Tibial artery (tissue), 4 donors: ENCODE data around the gene EVA1C.
"Not testable (repeated sequence)": the region's sequence is repeated elsewhere in the genome, so short reads cannot be mapped to it uniquely, and the experiment has no call there.

Source experiments
- DNase-seq, 2 donors: peaks; one replicate each; pipeline ENCODE4 v3.0.0-alpha.2; 2019
- H3K27ac ChIP-seq, 2 donors: fragments of 200-600 bp; sonication (generic) in 1 of 2; 1 replicate in 1 of 2; 2 replicates in 1 of 2; pipeline ENCODE4 v1.5.1; 2018 to 2019; ENCODE audit warnings: mild to moderate bottlenecking in 1 of 2
- H3K27me3 ChIP-seq, 2 donors: fragments of 200-600 bp; sonication (generic) in 1 of 2; one replicate each; pipeline versions ENCODE4 v1.5.1 to v1.6.0; 2016 to 2019
- H3K36me3 ChIP-seq, 3 donors: fragments of 200-600 bp; sonication (generic) in 2 of 3; one replicate each; pipeline ENCODE4 v1.5.1; 2016 to 2019; ENCODE audit warnings: mild to moderate bottlenecking in 2 of 3
- H3K4me1 ChIP-seq, 4 donors: fragments of 200-600 bp; sonication (generic) in 2 of 4; 1 replicate in 3 of 4; 2 replicates in 1 of 4; pipeline ENCODE4 v1.5.1; 2016 to 2019
- H3K4me3 ChIP-seq, 2 donors: fragments of 200-600 bp; sonication (generic) in 1 of 2; 1 replicate in 1 of 2; 2 replicates in 1 of 2; pipeline ENCODE4 v1.5.1; 2018 to 2019; ENCODE audit warnings: mild to moderate bottlenecking in 2 of 2
- H3K9me3 ChIP-seq, 3 donors: fragments of 200-600 bp; sonication (generic) in 1 of 3; one replicate each; pipeline ENCODE4 v1.5.1; 2016 to 2019
- intact Hi-C: fragments of 100-400 bp; cut with DNase I; formaldehyde crosslinking; loops from one replicate; pipeline ENCODE4 v1.15.0; 2023; ENCODE audit warnings: low total_unique reads
- TF ChIP-seq, protein P1 (sequence below), 2 experiments: fragments of 200-600 bp in 1 of 2; fragments of 450-650 bp in 1 of 2; IDR thresholded peaks; one replicate each; pipeline ENCODE4 v1.5.1; 2017 to 2019; ENCODE audit warnings: antibody characterized with exemption in 2 of 2, mild to moderate bottlenecking in 1 of 2, moderate library complexity in 1 of 2

The EVA1C gene

GRCh38 chr21:32368386-32368785, 44.1 kb upstream of the EVA1C start:
- H3K27ac ChIP-seq, result no peak overlapping the region
- no peak for DNase-seq
- no peaks in the 10 kb centered on the region for H3K27me3 ChIP-seq
- H3K9me3 ChIP-seq, result no peaks in the 10 kb centered on the region
- H3K36me3 ChIP-seq, result peaks cover 53 to 78% (median 77%) of the 10 kb centered on the region in 3 donors
- peaks cover 0 to 17% (median 1%) of the 10 kb centered on the region in 4 donors for H3K4me1 ChIP-seq
- intact Hi-C loops, result no loop called here
- H3K4me3 ChIP-seq, result no peak overlapping the region
- TF ChIP-seq, protein P1, sequence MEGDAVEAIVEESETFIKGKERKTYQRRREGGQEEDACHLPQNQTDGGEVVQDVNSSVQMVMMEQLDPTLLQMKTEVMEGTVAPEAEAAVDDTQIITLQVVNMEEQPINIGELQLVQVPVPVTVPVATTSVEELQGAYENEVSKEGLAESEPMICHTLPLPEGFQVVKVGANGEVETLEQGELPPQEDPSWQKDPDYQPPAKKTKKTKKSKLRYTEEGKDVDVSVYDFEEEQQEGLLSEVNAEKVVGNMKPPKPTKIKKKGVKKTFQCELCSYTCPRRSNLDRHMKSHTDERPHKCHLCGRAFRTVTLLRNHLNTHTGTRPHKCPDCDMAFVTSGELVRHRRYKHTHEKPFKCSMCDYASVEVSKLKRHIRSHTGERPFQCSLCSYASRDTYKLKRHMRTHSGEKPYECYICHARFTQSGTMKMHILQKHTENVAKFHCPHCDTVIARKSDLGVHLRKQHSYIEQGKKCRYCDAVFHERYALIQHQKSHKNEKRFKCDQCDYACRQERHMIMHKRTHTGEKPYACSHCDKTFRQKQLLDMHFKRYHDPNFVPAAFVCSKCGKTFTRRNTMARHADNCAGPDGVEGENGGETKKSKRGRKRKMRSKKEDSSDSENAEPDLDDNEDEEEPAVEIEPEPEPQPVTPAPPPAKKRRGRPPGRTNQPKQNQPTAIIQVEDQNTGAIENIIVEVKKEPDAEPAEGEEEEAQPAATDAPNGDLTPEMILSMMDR (IDR thresholded peaks at IDR 0.05), result no peak

DNA sequence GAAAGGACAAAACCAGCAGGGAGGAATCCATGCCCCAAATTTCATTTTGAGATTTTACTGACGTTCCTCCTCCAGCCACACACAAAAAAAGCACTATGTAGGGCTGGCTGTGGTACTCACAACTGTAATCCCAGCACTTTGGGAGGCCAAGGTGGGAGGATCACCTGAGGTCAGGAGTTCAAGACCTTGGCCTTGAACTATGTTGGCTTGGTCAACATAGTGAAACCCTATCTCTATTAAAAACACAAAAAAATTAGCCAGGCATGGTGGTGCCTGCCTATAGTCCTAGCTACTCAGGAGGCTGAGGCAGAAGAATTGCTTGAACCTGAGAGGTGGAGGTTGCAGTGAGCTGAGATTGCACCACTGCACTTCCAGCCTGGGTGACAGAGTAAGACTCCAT, 43.5 kb upstream of the EVA1C start:
- peaks cover 0 to 17% (median 1%) of the 10 kb centered on the region in 4 donors for H3K4me1 ChIP-seq
- H3K9me3 ChIP-seq, DNase-seq, H3K4me3 ChIP-seq, H3K27me3 ChIP-seq, intact Hi-C loops: not testable (repeated sequence)
- H3K36me3 ChIP-seq, result peaks cover 53 to 73% (median 72%) of the 10 kb centered on the region in 3 donors
- H3K27ac ChIP-seq, result peak overlapping the region in 1 of 2 donors; percentile 12

DNA sequence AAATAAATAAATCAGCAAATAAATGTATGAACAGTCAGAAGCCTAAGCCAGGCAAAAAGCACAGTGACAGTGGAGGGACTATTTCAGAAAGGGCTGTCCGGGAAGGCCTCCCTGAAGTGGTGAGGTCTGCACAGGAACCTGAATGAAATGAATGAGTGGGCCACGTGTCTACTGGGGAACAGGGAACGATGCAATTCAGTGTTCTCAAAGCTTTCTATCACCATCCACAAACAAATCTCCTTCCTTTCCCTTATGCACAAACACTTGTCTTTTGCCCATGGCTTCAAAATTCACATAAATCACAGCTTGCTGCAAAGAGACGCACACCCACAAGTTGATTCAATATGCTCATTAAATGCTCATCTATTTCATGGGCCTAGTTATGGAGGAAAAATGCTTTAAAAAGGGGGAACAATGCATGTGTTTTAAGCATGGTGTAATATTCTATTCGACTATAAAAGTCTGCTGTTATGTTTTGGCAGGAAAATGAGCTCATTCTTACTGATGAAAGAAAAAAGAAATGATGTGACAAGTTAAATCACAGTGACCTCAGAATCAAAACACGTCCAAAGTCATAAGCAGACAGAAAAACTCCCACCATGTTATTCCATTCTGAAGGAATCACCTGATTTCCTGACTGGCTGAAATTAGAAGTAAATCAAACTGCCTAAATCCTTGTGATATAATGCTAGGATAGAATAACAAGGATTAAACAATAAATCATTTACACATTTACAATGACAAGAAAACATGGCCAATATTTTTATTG, 41.3 kb upstream of the EVA1C start:
- Histone ChIP-seq H3K9me3 (no peaks in the 10 kb centered on the region), H3K27ac (peak overlapping the region; percentile 15 to 52), H3K36me3 (peaks cover 36 to 67% (median 66%) of the 10 kb centered on the region in 3 donors), H3K4me1 (peaks cover 0 to 17% (median 1%) of the 10 kb centered on the region in 4 donors), H3K27me3 (no peaks in the 10 kb centered on the region), H3K4me3 (no peak overlapping the region)
- intact Hi-C loops, result no loop called here
- no peak for DNase-seq
- TF ChIP-seq, protein P1 (IDR thresholded peaks at IDR 0.05), result no peak

- H3K4me3 ChIP-seq, result no peak overlapping the region
- no peak for DNase-seq
- TF ChIP-seq, protein P1 (IDR thresholded peaks at IDR 0.05), result no peak
- no peaks in the 10 kb centered on the region for H3K27me3 ChIP-seq
- H3K27ac ChIP-seq, result peak overlapping the region; percentile 15 to 54
- no peaks in the 10 kb centered on the region for H3K9me3 ChIP-seq
- peaks cover 0 to 17% (median 1%) of the 10 kb centered on the region in 4 donors for H3K4me1 ChIP-seq
- intact Hi-C loops, result no loop called here
- H3K36me3 ChIP-seq, result peaks cover 31 to 66% (median 63%) of the 10 kb centered on the region in 3 donors
Observed at GRCh38 chr21:32371913-32372314, 40.6 kb upstream of the EVA1C start.

- peaks cover 30 to 67% (median 59%) of the 10 kb centered on the region in 3 donors for H3K36me3 ChIP-seq
- H3K4me1 ChIP-seq, result peaks cover 0 to 17% (median 1%) of the 10 kb centered on the region in 4 donors
- TF ChIP-seq, protein P1 (IDR thresholded peaks at IDR 0.05), result no peak
- no peak for DNase-seq
- H3K27me3 ChIP-seq, result no peaks in the 10 kb centered on the region
- H3K4me3 ChIP-seq, result no peak overlapping the region
- intact Hi-C loops, result no loop called here
- no peaks in the 10 kb centered on the region for H3K9me3 ChIP-seq
- peak overlapping the region; percentile 15 to 54 for H3K27ac ChIP-seq
Observed at GRCh38 chr21:32372755-32373154, 39.8 kb upstream of the EVA1C start.

DNA sequence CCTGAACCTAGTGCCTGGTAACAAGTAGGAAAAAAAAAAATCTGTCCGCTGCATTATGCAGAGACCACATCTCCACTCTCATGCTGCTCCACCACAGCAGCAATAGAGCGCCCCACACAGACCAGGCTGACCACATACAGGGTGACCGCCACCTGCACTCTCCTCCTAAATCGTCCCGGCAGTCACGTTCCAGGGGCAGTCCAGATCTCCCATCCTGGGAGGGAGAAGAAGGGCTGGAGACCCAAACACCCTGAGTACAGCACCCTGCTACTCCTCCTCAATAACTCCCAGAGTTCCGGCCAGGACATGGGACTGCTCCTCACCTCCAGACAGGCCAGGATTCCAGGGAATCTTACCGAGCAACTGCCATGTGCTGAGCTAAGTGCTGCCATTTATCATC, 35.0 kb upstream of the EVA1C start:
- TF ChIP-seq, protein P1 (IDR thresholded peaks at IDR 0.05), result no peak
- no peaks in the 10 kb centered on the region for H3K9me3 ChIP-seq
- no peak overlapping the region for H3K4me3 ChIP-seq
- peak overlapping the region in 1 of 2 donors; percentile 30 for H3K27ac ChIP-seq
- no peaks in the 10 kb centered on the region for H3K27me3 ChIP-seq
- peaks cover 0 to 12% (median 0%) of the 10 kb centered on the region in 4 donors for H3K4me1 ChIP-seq
- peaks cover 9 to 69% (median 43%) of the 10 kb centered on the region in 3 donors for H3K36me3 ChIP-seq
- intact Hi-C loops, result no loop called here
- DNase-seq, result no peak
